ENCODE results near the gene ETAA1. TPM values are rescaled to one million over a fixed set of nuclear protein-coding genes. Genes with fewer than 3 reads are reported as not detected.

The ETAA1 gene
- total and polyA plus RNA-seq, 2 experiments from 2014 or later = 6.6 to 26.1 TPM

GRCh38 chr2:67436221-67436620 lies 39.1 kb downstream of the ETAA1 start:
- Histone ChIP-seq H3K27me3 (no peaks in the 10 kb centered on the region), H3K4me2 (no peak overlapping the region), H3K4me1 (ENCODE audit: insufficient read depth) (no peaks in the 10 kb centered on the region), H3K9me2 (replicated peaks; ENCODE audit: insufficient read depth) (no peaks in the 10 kb centered on the region), H3K27ac (no peak overlapping the region), H3K9me3 (ENCODE audit: low read depth) (peaks cover 5% of the 10 kb centered on the region), H4K20me1 (ENCODE audit: insufficient read depth, poor library complexity, severe bottlenecking) (no peaks in the 10 kb centered on the region), H3K36me3 (replicated peaks; ENCODE audit: insufficient read depth, low read depth) (no peaks in the 10 kb centered on the region), H3K79me2 (no peaks in the 10 kb centered on the region), H2AFZ (no peak overlapping the region), H3K4me3 (no peak overlapping the region)
- no peak for TF ChIP-seq EZH2phosphoT487 (IDR thresholded peaks at IDR 0.05; ENCODE audit: low read depth, severe bottlenecking, unreplicated experiment)
- TF ChIP-seq EZH2 (IDR thresholded peaks at IDR 0.05; ENCODE audit: borderline replicate concordance) = no peak
- TF ChIP-seq, protein P1, sequence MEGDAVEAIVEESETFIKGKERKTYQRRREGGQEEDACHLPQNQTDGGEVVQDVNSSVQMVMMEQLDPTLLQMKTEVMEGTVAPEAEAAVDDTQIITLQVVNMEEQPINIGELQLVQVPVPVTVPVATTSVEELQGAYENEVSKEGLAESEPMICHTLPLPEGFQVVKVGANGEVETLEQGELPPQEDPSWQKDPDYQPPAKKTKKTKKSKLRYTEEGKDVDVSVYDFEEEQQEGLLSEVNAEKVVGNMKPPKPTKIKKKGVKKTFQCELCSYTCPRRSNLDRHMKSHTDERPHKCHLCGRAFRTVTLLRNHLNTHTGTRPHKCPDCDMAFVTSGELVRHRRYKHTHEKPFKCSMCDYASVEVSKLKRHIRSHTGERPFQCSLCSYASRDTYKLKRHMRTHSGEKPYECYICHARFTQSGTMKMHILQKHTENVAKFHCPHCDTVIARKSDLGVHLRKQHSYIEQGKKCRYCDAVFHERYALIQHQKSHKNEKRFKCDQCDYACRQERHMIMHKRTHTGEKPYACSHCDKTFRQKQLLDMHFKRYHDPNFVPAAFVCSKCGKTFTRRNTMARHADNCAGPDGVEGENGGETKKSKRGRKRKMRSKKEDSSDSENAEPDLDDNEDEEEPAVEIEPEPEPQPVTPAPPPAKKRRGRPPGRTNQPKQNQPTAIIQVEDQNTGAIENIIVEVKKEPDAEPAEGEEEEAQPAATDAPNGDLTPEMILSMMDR (IDR thresholded peaks at IDR 0.05; ENCODE audit: poor library complexity) = no peak
- no peak for DNase-seq (ENCODE audit: low spot score)
- 85% methylated on average over 4 of the region's 4 CpGs for WGBS (ENCODE audit: low lambda C conversion rate, missing lambda C conversion rate)

GRCh38 chr2:67437114-67437513 lies 40.0 kb downstream of the ETAA1 start:
- Histone ChIP-seq H3K9me3 (ENCODE audit: low read depth) (no peaks in the 10 kb centered on the region), H2AFZ (no peak overlapping the region), H3K4me2 (no peak overlapping the region), H3K79me2 (no peaks in the 10 kb centered on the region), H3K36me3 (replicated peaks; ENCODE audit: insufficient read depth, low read depth) (no peaks in the 10 kb centered on the region), H3K27me3 (no peaks in the 10 kb centered on the region), H4K20me1 (ENCODE audit: insufficient read depth, poor library complexity, severe bottlenecking) (no peaks in the 10 kb centered on the region), H3K27ac (no peak overlapping the region), H3K4me3 (no peak overlapping the region), H3K9me2 (replicated peaks; ENCODE audit: insufficient read depth) (no peaks in the 10 kb centered on the region), H3K4me1 (ENCODE audit: insufficient read depth) (no peaks in the 10 kb centered on the region)
- WGBS (ENCODE audit: low lambda C conversion rate, missing lambda C conversion rate) = 13% methylated on average over 1 of the region's 1 CpG
- TF ChIP-seq, protein P1 (IDR thresholded peaks at IDR 0.05; ENCODE audit: poor library complexity) = no peak
- TF ChIP-seq EZH2phosphoT487 (IDR thresholded peaks at IDR 0.05; ENCODE audit: low read depth, severe bottlenecking, unreplicated experiment) (no peak), EZH2 (IDR thresholded peaks at IDR 0.05; ENCODE audit: borderline replicate concordance) (no peak)
- DNase-seq (ENCODE audit: low spot score) = peak; percentile 23

DNA sequence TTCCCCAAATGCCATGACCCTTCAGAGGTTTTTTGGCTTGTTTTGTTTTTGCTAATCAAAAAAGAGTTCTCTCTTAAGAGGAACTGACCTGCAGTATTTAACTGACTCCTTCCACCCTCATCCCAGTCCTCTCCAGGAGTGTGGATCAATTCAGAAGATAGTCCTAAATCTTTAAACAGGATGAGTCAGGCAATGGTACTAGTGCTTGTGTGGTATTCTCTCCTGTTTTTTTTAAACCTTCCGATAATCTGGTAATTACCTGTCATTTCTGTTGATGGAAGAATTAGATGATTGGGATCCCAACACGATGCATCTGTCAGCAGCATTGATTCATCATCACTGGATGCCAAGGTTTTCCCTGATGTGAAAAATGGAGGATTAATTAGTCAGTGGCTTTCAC lies 41.2 kb downstream of the ETAA1 start:
- no peak overlapping the region for H2AFZ ChIP-seq
- TF ChIP-seq EZH2 (IDR thresholded peaks at IDR 0.05; ENCODE audit: borderline replicate concordance) (no peak), EZH2phosphoT487 (IDR thresholded peaks at IDR 0.05; ENCODE audit: low read depth, severe bottlenecking, unreplicated experiment) (no peak)
- TF ChIP-seq, protein P1 (IDR thresholded peaks at IDR 0.05; ENCODE audit: poor library complexity) = no peak
- no peak for DNase-seq (ENCODE audit: low spot score)
- H3K9me2 ChIP-seq (replicated peaks; ENCODE audit: insufficient read depth) = no peaks in the 10 kb centered on the region
- WGBS (ENCODE audit: low lambda C conversion rate, missing lambda C conversion rate) = 89% methylated on average over 2 of the region's 2 CpGs
- no peaks in the 10 kb centered on the region for H3K9me3 ChIP-seq (ENCODE audit: low read depth)
- H3K4me2 ChIP-seq = no peak overlapping the region
- no peaks in the 10 kb centered on the region for H3K4me1 ChIP-seq (ENCODE audit: insufficient read depth)
- no peak overlapping the region for H3K27ac ChIP-seq
- H3K36me3 ChIP-seq (replicated peaks; ENCODE audit: insufficient read depth, low read depth) = no peaks in the 10 kb centered on the region
- H4K20me1 ChIP-seq (ENCODE audit: insufficient read depth, poor library complexity, severe bottlenecking) = no peaks in the 10 kb centered on the region
- no peaks in the 10 kb centered on the region for H3K27me3 ChIP-seq
- H3K79me2 ChIP-seq = no peaks in the 10 kb centered on the region
- H3K4me3 ChIP-seq = no peak overlapping the region
